Measurements from ENCODE around the gene KRT37.
"Not testable (repeated sequence)": the region's sequence is repeated elsewhere in the genome, so short reads cannot be mapped to it uniquely, and the experiment has no call there.

The KRT37 gene

GRCh38 chr17:41434415-41434814 lies 10.0 kb upstream of the KRT37 start:
- no peaks in the 10 kb centered on the region for H3K79me2 ChIP-seq (ENCODE audit: insufficient read depth, low read length)
- H3F3A ChIP-seq (ENCODE audit: insufficient read depth, low read length), result no peaks in the 10 kb centered on the region
- no peak overlapping the region for H2AFZ ChIP-seq (ENCODE audit: low read length)

GRCh38 chr17:41434005-41434404 lies 9.6 kb upstream of the KRT37 start:
- no peak overlapping the region for H3K9ac ChIP-seq (ENCODE audit: low read length)
- no peaks in the 10 kb centered on the region for H3K4me1 ChIP-seq (ENCODE audit: insufficient read depth, low read length, severe bottlenecking)
- no peaks in the 10 kb centered on the region for H3K36me3 ChIP-seq (ENCODE audit: insufficient read depth, low read length)
- no peaks in the 10 kb centered on the region for H3F3A ChIP-seq (ENCODE audit: insufficient read depth, low read length)
- no peaks in the 10 kb centered on the region for H3K27me3 ChIP-seq (ENCODE audit: insufficient read depth, low read length)
- no peaks in the 10 kb centered on the region for H3K9me3 ChIP-seq (ENCODE audit: low read length)
- H3K4me3 ChIP-seq (ENCODE audit: low read depth, low read length, poor library complexity, severe bottlenecking), result no peak overlapping the region
- H4K20me1 ChIP-seq (ENCODE audit: insufficient read depth, low read length), result no peaks in the 10 kb centered on the region; the same call in 1 of the 2 replicates
- TF ChIP-seq CTCF (IDR thresholded peaks at IDR 0.05; ENCODE audit: low read length) (no peak), EZH2 (IDR thresholded peaks at IDR 0.05; ENCODE audit: borderline replicate concordance, low read length) (no peak)
- H2AFZ ChIP-seq (ENCODE audit: low read length), result no peak overlapping the region
- H3K79me2 ChIP-seq (ENCODE audit: insufficient read depth, low read length), result no peaks in the 10 kb centered on the region
- no peaks in the 10 kb centered on the region for H3K9me2 ChIP-seq (ENCODE audit: low read depth, low read length)
- H3K4me2 ChIP-seq (ENCODE audit: low read length), result no peak overlapping the region
- H3K27ac ChIP-seq (ENCODE audit: low read depth, low read length, poor library complexity, severe bottlenecking), result no peak overlapping the region

More at GRCh38 chr17:41434415-41434814, 10.0 kb upstream of the KRT37 start:
- Histone ChIP-seq H3K9me2 (ENCODE audit: low read depth, low read length) (no peaks in the 10 kb centered on the region), H3K4me2 (ENCODE audit: low read length) (no peak overlapping the region), H3K4me3 (ENCODE audit: low read depth, low read length, poor library complexity, severe bottlenecking) (no peak overlapping the region), H3K36me3 (ENCODE audit: insufficient read depth, low read length) (no peaks in the 10 kb centered on the region), H3K27me3 (ENCODE audit: insufficient read depth, low read length) (no peaks in the 10 kb centered on the region), H3K9me3 (ENCODE audit: low read length) (no peaks in the 10 kb centered on the region), H3K27ac (ENCODE audit: low read depth, low read length, poor library complexity, severe bottlenecking) (no peak overlapping the region), H3K9ac (ENCODE audit: low read length) (no peak overlapping the region), H4K20me1 (ENCODE audit: insufficient read depth, low read length) (no peaks in the 10 kb centered on the region; the same call in 1 of the 2 replicates), H3K4me1 (ENCODE audit: insufficient read depth, low read length, severe bottlenecking) (no peaks in the 10 kb centered on the region)
- TF ChIP-seq EZH2 (IDR thresholded peaks at IDR 0.05; ENCODE audit: borderline replicate concordance, low read length), result no peak
- TF ChIP-seq CTCF (IDR thresholded peaks at IDR 0.05; ENCODE audit: low read length), result no peak

GRCh38 chr17:41433586-41433985 lies 9.2 kb upstream of the KRT37 start:
- Histone ChIP-seq H4K20me1 (ENCODE audit: insufficient read depth, low read length) (no peaks in the 10 kb centered on the region; the same call in 1 of the 2 replicates), H3K9me2 (ENCODE audit: low read depth, low read length) (no peaks in the 10 kb centered on the region), H3K4me3 (ENCODE audit: low read depth, low read length, poor library complexity, severe bottlenecking) (no peak overlapping the region), H3K36me3 (ENCODE audit: insufficient read depth, low read length) (no peaks in the 10 kb centered on the region), H3K4me1 (ENCODE audit: insufficient read depth, low read length, severe bottlenecking) (no peaks in the 10 kb centered on the region), H3K9me3 (ENCODE audit: low read length) (no peaks in the 10 kb centered on the region), H3K4me2 (ENCODE audit: low read length) (no peak overlapping the region), H3K27ac (ENCODE audit: low read depth, low read length, poor library complexity, severe bottlenecking) (no peak overlapping the region), H3K79me2 (ENCODE audit: insufficient read depth, low read length) (no peaks in the 10 kb centered on the region), H3K9ac (ENCODE audit: low read length) (no peak overlapping the region), H3K27me3 (ENCODE audit: insufficient read depth, low read length) (no peaks in the 10 kb centered on the region), H3F3A (ENCODE audit: insufficient read depth, low read length) (no peaks in the 10 kb centered on the region), H2AFZ (ENCODE audit: low read length) (no peak overlapping the region)
- TF ChIP-seq CTCF (IDR thresholded peaks at IDR 0.05; ENCODE audit: low read length) (no peak), EZH2 (IDR thresholded peaks at IDR 0.05; ENCODE audit: borderline replicate concordance, low read length) (no peak)

- H3F3A ChIP-seq (ENCODE audit: insufficient read depth, low read length); H3K9ac ChIP-seq (ENCODE audit: low read length); H3K36me3 ChIP-seq (ENCODE audit: insufficient read depth, low read length); H3K79me2 ChIP-seq (ENCODE audit: insufficient read depth, low read length); H2AFZ ChIP-seq (ENCODE audit: low read length); H3K27ac ChIP-seq (ENCODE audit: low read depth, low read length, poor library complexity, severe bottlenecking); H4K20me1 ChIP-seq (ENCODE audit: insufficient read depth, low read length); H3K4me2 ChIP-seq (ENCODE audit: low read length); H3K9me2 ChIP-seq (ENCODE audit: low read depth, low read length); H3K4me1 ChIP-seq (ENCODE audit: insufficient read depth, low read length, severe bottlenecking); H3K27me3 ChIP-seq (ENCODE audit: insufficient read depth, low read length); H3K4me3 ChIP-seq (ENCODE audit: low read depth, low read length, poor library complexity, severe bottlenecking); H3K9me3 ChIP-seq (ENCODE audit: low read length): not testable (repeated sequence)
Measured at GRCh38 chr17:41430376-41430775, 6.0 kb upstream of the KRT37 start.
